Measurements from ENCODE around the gene ARAP3. TPM values are rescaled to one million over a fixed set of nuclear protein-coding genes. Genes with fewer than 3 reads are reported as not detected.
A peak's percentile ranks its signal among the peaks of the same experiment; 100 is the strongest.

The ARAP3 gene
- total RNA-seq, 1 donor from 2014 or later: 42.4 TPM

DNA sequence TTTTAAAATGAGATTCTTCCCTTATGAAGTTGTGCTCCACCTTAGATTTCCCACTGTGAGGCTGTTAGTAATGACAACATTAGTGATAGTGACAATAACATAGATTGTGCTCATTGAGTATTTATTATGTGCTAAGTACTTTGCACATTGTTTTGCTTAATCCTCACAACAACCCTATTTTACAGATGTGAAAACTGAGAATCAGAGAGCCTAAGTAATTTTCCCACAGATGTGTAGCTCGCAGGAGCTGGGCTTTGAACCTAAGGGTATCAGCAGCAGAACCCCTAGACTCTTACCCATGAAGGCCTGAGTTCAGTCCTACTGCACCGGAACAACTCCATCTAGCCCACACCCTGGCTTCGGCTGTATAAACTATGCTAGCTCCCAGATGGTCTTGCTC is 15.6 kb upstream of the ARAP3 start:
- Histone ChIP-seq H3K36me3 (no peaks in the 10 kb centered on the region), H3K4me1 (peaks cover 6% of the 10 kb centered on the region), H3K9me3 (no peaks in the 10 kb centered on the region), H3K27ac (no peak overlapping the region), H3K4me3 (no peak overlapping the region), H3K27me3 (peaks cover 35% of the 10 kb centered on the region)
- TF ChIP-seq, protein P1, sequence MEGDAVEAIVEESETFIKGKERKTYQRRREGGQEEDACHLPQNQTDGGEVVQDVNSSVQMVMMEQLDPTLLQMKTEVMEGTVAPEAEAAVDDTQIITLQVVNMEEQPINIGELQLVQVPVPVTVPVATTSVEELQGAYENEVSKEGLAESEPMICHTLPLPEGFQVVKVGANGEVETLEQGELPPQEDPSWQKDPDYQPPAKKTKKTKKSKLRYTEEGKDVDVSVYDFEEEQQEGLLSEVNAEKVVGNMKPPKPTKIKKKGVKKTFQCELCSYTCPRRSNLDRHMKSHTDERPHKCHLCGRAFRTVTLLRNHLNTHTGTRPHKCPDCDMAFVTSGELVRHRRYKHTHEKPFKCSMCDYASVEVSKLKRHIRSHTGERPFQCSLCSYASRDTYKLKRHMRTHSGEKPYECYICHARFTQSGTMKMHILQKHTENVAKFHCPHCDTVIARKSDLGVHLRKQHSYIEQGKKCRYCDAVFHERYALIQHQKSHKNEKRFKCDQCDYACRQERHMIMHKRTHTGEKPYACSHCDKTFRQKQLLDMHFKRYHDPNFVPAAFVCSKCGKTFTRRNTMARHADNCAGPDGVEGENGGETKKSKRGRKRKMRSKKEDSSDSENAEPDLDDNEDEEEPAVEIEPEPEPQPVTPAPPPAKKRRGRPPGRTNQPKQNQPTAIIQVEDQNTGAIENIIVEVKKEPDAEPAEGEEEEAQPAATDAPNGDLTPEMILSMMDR (IDR thresholded peaks at IDR 0.05): no peak
- DNase-seq (no peak), ATAC-seq (no peak)
- intact Hi-C loops (cut with DNase I): no loop called here

DNA sequence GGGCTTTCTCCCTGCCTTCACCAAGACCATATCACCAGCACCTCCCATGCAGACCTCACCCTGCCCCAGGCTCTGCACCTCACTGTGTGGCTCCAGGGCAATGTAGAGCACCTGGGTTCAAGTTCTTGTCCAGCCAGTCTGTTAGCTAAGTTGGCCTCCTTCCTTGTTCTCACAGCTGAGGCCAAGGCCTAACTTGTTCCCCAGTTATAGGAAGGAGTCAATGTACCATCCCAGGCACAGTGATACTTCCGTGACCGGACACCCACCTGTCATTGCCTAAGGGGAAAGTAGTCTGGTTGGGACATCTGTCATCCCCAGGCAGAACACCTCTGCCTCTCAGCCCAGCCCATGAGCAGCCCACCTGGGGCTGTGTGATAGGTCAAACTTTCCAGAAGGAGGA is 14.4 kb upstream of the ARAP3 start:
- DNase-seq: no peak
- H3K4me3 ChIP-seq: no peak overlapping the region
- ATAC-seq: no peak
- H3K27me3 ChIP-seq: peaks cover 30% of the 10 kb centered on the region
- no peaks in the 10 kb centered on the region for H3K9me3 ChIP-seq
- H3K4me1 ChIP-seq: peaks cover 9% of the 10 kb centered on the region
- no peaks in the 10 kb centered on the region for H3K36me3 ChIP-seq
- H3K27ac ChIP-seq: no peak overlapping the region
- intact Hi-C loops (cut with DNase I): no loop called here
- TF ChIP-seq, protein P1 (IDR thresholded peaks at IDR 0.05): no peak

DNA sequence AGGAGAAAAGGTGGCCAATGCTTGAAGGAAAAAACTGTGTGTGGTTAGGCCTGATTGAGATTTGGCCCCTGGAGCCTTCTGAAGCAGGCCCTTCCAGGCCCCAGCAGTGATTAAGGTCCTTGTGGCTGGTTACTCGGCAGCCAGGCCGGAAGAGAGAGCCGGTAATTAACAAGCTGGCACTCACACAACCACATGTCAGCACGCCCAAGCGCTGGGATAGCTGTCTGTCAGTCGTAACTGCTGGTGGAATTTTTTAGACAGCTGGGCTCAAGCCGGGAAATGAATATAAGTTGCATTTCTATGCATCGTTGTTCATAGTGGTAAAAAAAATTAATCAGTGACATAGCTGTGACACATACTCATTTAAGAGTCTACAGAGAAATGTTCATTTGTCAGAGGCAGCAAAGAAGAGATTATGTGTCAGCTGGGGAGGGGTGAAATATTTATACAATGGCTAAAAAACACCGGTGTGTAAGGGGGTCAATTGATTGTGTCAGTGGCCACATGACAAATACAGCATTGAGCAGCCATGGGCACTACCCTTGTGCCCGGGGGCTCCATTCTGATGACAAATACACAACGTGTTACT is 13.7 kb upstream of the ARAP3 start:
- DNase-seq: no peak
- intact Hi-C loops (cut with DNase I): no loop called here
- peaks cover 23% of the 10 kb centered on the region for H3K27me3 ChIP-seq

DNA sequence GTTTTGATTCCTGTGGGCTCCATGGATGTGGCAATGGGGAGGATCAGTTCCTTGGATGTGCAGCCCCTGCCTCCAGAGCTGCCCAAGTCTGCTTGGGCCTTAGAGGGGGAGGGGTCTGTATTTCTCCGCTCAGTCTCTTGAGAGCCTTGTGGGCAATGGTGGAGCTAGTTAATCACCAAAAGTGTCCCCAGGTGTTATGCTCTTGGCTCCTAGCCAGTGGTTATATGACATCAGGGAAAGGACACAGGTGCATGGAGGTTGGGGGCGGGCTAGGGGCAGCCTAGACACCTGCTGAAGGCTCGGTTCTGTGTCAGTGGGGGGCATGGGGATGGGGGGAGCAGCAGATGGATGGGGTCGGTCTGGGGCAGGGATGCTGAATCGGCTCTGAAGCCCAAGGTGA is 12.4 kb upstream of the ARAP3 start:
- Histone ChIP-seq H3K27me3 (peaks cover 10% of the 10 kb centered on the region), H3K9me3 (no peaks in the 10 kb centered on the region), H3K4me3 (no peak overlapping the region), H3K4me1 (peaks cover 9% of the 10 kb centered on the region), H3K36me3 (no peaks in the 10 kb centered on the region), H3K27ac (no peak overlapping the region)
- DNase-seq (no peak), ATAC-seq (no peak)
- TF ChIP-seq, protein P1 (IDR thresholded peaks at IDR 0.05): no peak
- intact Hi-C loops (cut with DNase I): loop anchor here (5.0 kb wide), 2 partner anchors 188 to 268 kb away; no protein-coding TSS in a partner anchor

More for the DNA sequence above, 13.7 kb upstream of the ARAP3 start:
- TF ChIP-seq, protein P1 (IDR thresholded peaks at IDR 0.05): no peak
- Histone ChIP-seq H3K36me3 (no peaks in the 10 kb centered on the region), H3K9me3 (no peaks in the 10 kb centered on the region), H3K4me3 (no peak overlapping the region), H3K4me1 (peaks cover 9% of the 10 kb centered on the region), H3K27ac (no peak overlapping the region)
- ATAC-seq: peak; percentile 25

DNA sequence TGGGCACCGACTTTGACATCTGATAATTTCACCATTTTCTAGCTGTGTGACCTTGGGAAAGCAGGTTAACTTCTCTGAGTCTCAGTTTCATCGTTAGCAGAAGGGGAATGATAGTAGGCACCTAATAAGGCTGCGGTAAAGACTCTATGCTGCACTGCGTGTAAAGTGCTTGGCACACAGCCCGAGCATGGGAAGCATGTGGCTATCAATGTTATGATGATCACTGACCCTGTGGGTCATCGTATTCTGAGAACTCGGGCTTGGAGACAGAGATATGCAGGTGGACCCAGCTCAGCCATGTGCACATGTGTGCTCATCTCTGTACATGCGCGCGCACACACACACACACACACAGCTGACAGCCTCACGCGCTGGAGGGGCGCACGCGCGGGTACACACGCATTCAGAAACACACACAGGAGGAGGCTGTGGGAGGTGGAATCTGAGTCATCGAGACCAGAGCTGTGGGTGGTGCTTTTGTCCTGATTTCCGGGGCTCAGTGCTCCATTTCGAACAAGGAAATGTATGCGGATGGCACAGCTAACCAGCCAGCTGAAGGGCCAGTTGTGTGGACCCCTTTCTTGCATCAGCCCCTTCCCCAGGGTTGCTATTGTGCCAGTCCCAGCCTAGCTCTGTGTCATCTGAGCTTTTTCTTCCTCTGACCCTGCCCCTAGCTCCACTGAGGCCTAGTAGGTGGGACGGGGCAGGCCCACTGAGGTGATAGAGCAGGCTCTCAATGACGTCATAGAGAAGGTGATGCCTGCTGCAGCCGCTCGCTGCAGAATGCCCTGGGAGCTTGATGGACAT is 11.1 kb upstream of the ARAP3 start:
- DNase-seq (no peak), ATAC-seq (peak; percentile 15)
- Histone ChIP-seq H3K9me3 (no peaks in the 10 kb centered on the region), H3K27me3 (peaks cover 5% of the 10 kb centered on the region), H3K4me3 (no peak overlapping the region), H3K27ac (no peak overlapping the region), H3K4me1 (peaks cover 9% of the 10 kb centered on the region), H3K36me3 (no peaks in the 10 kb centered on the region)
- TF ChIP-seq, protein P1 (IDR thresholded peaks at IDR 0.05): no peak
- intact Hi-C loops (cut with DNase I): loop anchor here (5.0 kb wide), 2 partner anchors 189 to 269 kb away; no protein-coding TSS in a partner anchor
